CD14-positive monocyte (primary cell): Measurements from ENCODE around the gene ADGRG6. TPM values are rescaled to one million over a fixed set of nuclear protein-coding genes. Genes with fewer than 3 reads are reported as not detected.

Source experiments
- DNase-seq, 3 donors: peaks; one replicate each; pipeline ENCODE4 v3.0.0-alpha.2; 2011 to 2022
- H2AFZ ChIP-seq: 2 replicates; pipeline ENCODE4 v1.6.0; 2012; ENCODE audit warnings: mild to moderate bottlenecking, low read depth, low read length, inconsistent platforms; ENCODE audit not compliant: insufficient read depth, poor library complexity, severe bottlenecking
- H3K27ac ChIP-seq, 2 donors: 1 replicate in 1 of 2; 2 replicates in 1 of 2; pipeline ENCODE4 v1.5.1; 2012 to 2013; ENCODE audit warnings: low read length in 2 of 2, control low read depth in 1 of 2, inconsistent platforms in 1 of 2, low read depth in 1 of 2, mild to moderate bottlenecking in 1 of 2
- H3K27me3 ChIP-seq, 2 donors: one replicate each; pipeline versions ENCODE4 v1.6.0 to v1.6.1; 2011 to 2013; ENCODE audit warnings: low read length in 2 of 2; ENCODE audit not compliant: control insufficient read depth in 2 of 2, insufficient read depth in 2 of 2
- H3K36me3 ChIP-seq, 2 donors: replicated peaks in 1 of 2; 1 replicate in 1 of 2; 2 replicates in 1 of 2; pipeline versions ENCODE4 v1.5.1 to v1.6.1; 2012 to 2013; ENCODE audit warnings: low read length in 2 of 2, control low read depth in 1 of 2, inconsistent platforms in 1 of 2, mild to moderate bottlenecking in 1 of 2; ENCODE audit not compliant: insufficient read depth in 2 of 2, control insufficient read depth in 1 of 2
- H3K4me1 ChIP-seq, 2 donors: 1 replicate in 1 of 2; 2 replicates in 1 of 2; pipeline versions ENCODE4 v1.5.1 to v1.6.1; 2012 to 2013; ENCODE audit warnings: low read length in 2 of 2, control low read depth in 1 of 2, inconsistent platforms in 1 of 2, mild to moderate bottlenecking in 1 of 2, moderate library complexity in 1 of 2; ENCODE audit not compliant: insufficient read depth in 2 of 2, control insufficient read depth in 1 of 2
- H3K4me2 ChIP-seq: replicated peaks from 2 replicates; pipeline ENCODE3; 2012; ENCODE audit warnings: low read length, moderate library complexity, mild to moderate bottlenecking; ENCODE audit not compliant: poor library complexity, severe bottlenecking; ENCODE audit errors: extremely low read depth
- H3K4me3 ChIP-seq, 3 experiments: fragments of 200-600 bp in 1 of 3; sonication (generic) in 1 of 3; replicated peaks in 1 of 3; 1 replicate in 2 of 3; 2 replicates in 1 of 3; pipeline ENCODE4 v1.5.1; 2011 to 2013; ENCODE audit warnings: low read length in 3 of 3, mild to moderate bottlenecking in 3 of 3, control low read depth in 2 of 3, low read depth in 2 of 3, inconsistent platforms in 1 of 3, moderate library complexity in 1 of 3
- H3K79me2 ChIP-seq: 2 replicates; pipeline ENCODE4 v1.6.0; 2012; ENCODE audit warnings: mild to moderate bottlenecking, control low read depth, inconsistent platforms, low read length, moderate library complexity; ENCODE audit not compliant: insufficient read depth
- H3K9ac ChIP-seq: 2 replicates; pipeline ENCODE4 v1.6.0; 2017; ENCODE audit warnings: low read length, mild to moderate bottlenecking; ENCODE audit not compliant: insufficient read depth, poor library complexity, severe bottlenecking
- H3K9me3 ChIP-seq, 2 donors: replicated peaks in 1 of 2; 1 replicate in 1 of 2; 2 replicates in 1 of 2; pipeline versions ENCODE4 v1.5.1 to v1.6.1; 2012 to 2013; ENCODE audit warnings: low read length in 2 of 2, control low read depth in 1 of 2; ENCODE audit not compliant: control insufficient read depth in 1 of 2, insufficient read depth in 1 of 2
- H4K20me1 ChIP-seq: 2 replicates; pipeline ENCODE4 v1.6.0; 2012; ENCODE audit warnings: mild to moderate bottlenecking, low read length, control low read depth, moderate library complexity; ENCODE audit not compliant: insufficient read depth
- H3K27ac Mint-ChIP-seq, 7 donors: one replicate each; pipeline ENCODE4 v1.8.0; 2020; ENCODE audit warnings: mild to moderate bottlenecking in 7 of 7, mixed read lengths in 7 of 7, moderate library complexity in 6 of 7, inconsistent platforms in 2 of 7
- H3K27me3 Mint-ChIP-seq, 3 donors: one replicate each; pipeline ENCODE4 v1.8.0; 2021 to 2022; ENCODE audit warnings: low read depth in 3 of 3, mild to moderate bottlenecking in 3 of 3, mixed read lengths in 3 of 3, moderate library complexity in 3 of 3, inconsistent platforms in 1 of 3
- H3K36me3 Mint-ChIP-seq, 2 donors: one replicate each; pipeline ENCODE4 v1.8.0; 2020; ENCODE audit warnings: mixed read lengths in 2 of 2, inconsistent platforms in 1 of 2, mild to moderate bottlenecking in 1 of 2
- H3K4me1 Mint-ChIP-seq: one replicate; pipeline ENCODE4 v1.8.0; 2020; ENCODE audit warnings: mild to moderate bottlenecking, mixed read lengths
- H3K4me3 Mint-ChIP-seq, 2 donors: one replicate each; pipeline ENCODE4 v1.8.0; 2020; ENCODE audit warnings: mild to moderate bottlenecking in 2 of 2, mixed read lengths in 2 of 2, moderate library complexity in 1 of 2
- H3K9me3 Mint-ChIP-seq, 7 donors: one replicate each; pipeline ENCODE4 v1.8.0; 2020 to 2022; ENCODE audit warnings: mixed read lengths in 7 of 7, mild to moderate bottlenecking in 6 of 7, moderate library complexity in 6 of 7, inconsistent platforms in 2 of 7
- CTCF ChIP-seq: fragments of 200-600 bp; IDR thresholded peaks from one replicate; pipeline ENCODE4 v1.8.0; 2022; ENCODE audit warnings: antibody characterized with exemption, mild to moderate bottlenecking
- WGBS: methylation state at CpG from one replicate; pipeline ENCODE4 v1.1.5; 2013; ENCODE audit warnings: missing lambda C conversion rate; ENCODE audit not compliant: insufficient coverage; 5-methylcytosine and 5-hydroxymethylcytosine counted together
- intact Hi-C, 2 donors: fragments of 100-400 bp; cut with micrococcal nuclease; formaldehyde crosslinking; loops; one replicate each; pipeline versions ENCODE4 v1.15.0 to v1.15.1; 2023
- polyA plus RNA-seq, 3 donors: library from polyadenylated mRNA; depleted of rRNA in 1 of 3; unstranded in 2 of 3; stranded (reverse) in 1 of 3; fragments of 300-500 nt in 2 of 3; fragments of >200 nt in 1 of 3; fragmentation: Illumina TruSeq in 2 of 3; gene quantifications; 1 replicate in 2 of 3; 2 replicates in 1 of 3; pipeline ENCODE4 v1.2.3, GENCODE V29; 2012 to 2021

Gene ADGRG6
- polyA plus RNA-seq, 3 donors: 0.18 to 0.31 TPM; not detected in 1

- no peak overlapping the region for H3K9ac ChIP-seq
- H3K9me3 ChIP-seq: no peaks in the 10 kb centered on the region
- Mint-ChIP-seq H3K9me3 (peaks cover 0 to 5% (median 4%) of the 10 kb centered on the region in 7 donors), H3K27me3 (peaks cover 0 to 3% (median 0%) of the 10 kb centered on the region in 3 donors), H3K27ac (no peak overlapping the region), H3K4me1 (no peaks in the 10 kb centered on the region), H3K36me3 (no peaks in the 10 kb centered on the region), H3K4me3 (no peak overlapping the region)
- no peaks in the 10 kb centered on the region for H3K36me3 ChIP-seq
- no peak overlapping the region for H3K27ac ChIP-seq
- H3K4me1 ChIP-seq: no peaks in the 10 kb centered on the region
- no peak overlapping the region for H3K4me3 ChIP-seq
- H3K27me3 ChIP-seq: no peaks in the 10 kb centered on the region
- DNase-seq: no peak
- H3K79me2 ChIP-seq: no peaks in the 10 kb centered on the region
- no CpG with 5 or more reads among the region's 2 CpGs for WGBS
- intact Hi-C loops: no loop called here
- TF ChIP-seq CTCF: no peak
- H4K20me1 ChIP-seq: no peaks in the 10 kb centered on the region
- no peak overlapping the region for H2AFZ ChIP-seq
- no peak overlapping the region for H3K4me2 ChIP-seq
Observed at GRCh38 chr6:142353690-142354089, 51.9 kb downstream of the ADGRG6 start.

- WGBS: no CpG with 5 or more reads among the region's 3 CpGs
- peaks cover 0 to 3% (median 0%) of the 10 kb centered on the region in 3 donors for H3K27me3 Mint-ChIP-seq
- H3K9me3 Mint-ChIP-seq: peaks cover 0 to 5% (median 4%) of the 10 kb centered on the region in 7 donors
- no peak overlapping the region for H3K4me3 Mint-ChIP-seq
- H3K4me3 ChIP-seq: no peak overlapping the region
- DNase-seq: no peak
- H3K79me2 ChIP-seq: no peaks in the 10 kb centered on the region
- H3K27ac Mint-ChIP-seq: no peak overlapping the region
- no peaks in the 10 kb centered on the region for H3K27me3 ChIP-seq
- no peak overlapping the region for H2AFZ ChIP-seq
- H3K4me2 ChIP-seq: no peak overlapping the region
- no peak overlapping the region for H3K9ac ChIP-seq
- H4K20me1 ChIP-seq: no peaks in the 10 kb centered on the region
- H3K27ac ChIP-seq: no peak overlapping the region
- no peaks in the 10 kb centered on the region for H3K36me3 Mint-ChIP-seq
- no peaks in the 10 kb centered on the region for H3K4me1 Mint-ChIP-seq
- H3K4me1 ChIP-seq: no peaks in the 10 kb centered on the region
- H3K36me3 ChIP-seq: no peaks in the 10 kb centered on the region
- TF ChIP-seq CTCF: no peak
- no peaks in the 10 kb centered on the region for H3K9me3 ChIP-seq
- intact Hi-C loops: no loop called here
Observed at GRCh38 chr6:142354650-142355049, 52.8 kb downstream of the ADGRG6 start.
